SK-N-MC (cell line): ENCODE measurements around the gene OSER1.

ENCODE experiments used
- DNase-seq: peaks from one replicate; pipeline ENCODE4 v3.0.0-alpha.2; 2011; ENCODE audit warnings: low read depth, low spot score
- H3K27ac ChIP-seq: fragments of 200-600 bp; sonication (generic); 2 replicates; pipeline ENCODE4 v1.5.1; 2016; ENCODE audit warnings: mixed run types
- H3K36me3 ChIP-seq: fragments of 200-600 bp; sonication (generic); 2 replicates; pipeline ENCODE4 v1.6.1; 2017; ENCODE audit warnings: antibody characterized with exemption, low read length, mixed read lengths; ENCODE audit not compliant: insufficient read depth
- H3K4me3 ChIP-seq: fragments of 200-600 bp; sonication (generic); 2 replicates; pipeline ENCODE4 v1.5.1; 2016
- H3K9ac ChIP-seq: fragments of 200-600 bp; sonication (generic); 2 replicates; pipeline ENCODE4 v1.8.0; 2017; ENCODE audit warnings: mixed run types, mixed read lengths; ENCODE audit not compliant: insufficient read length
- H3K9me3 ChIP-seq: fragments of 200-600 bp; sonication (generic); 2 replicates; pipeline ENCODE4 v1.6.1; 2017; ENCODE audit warnings: low read depth, mild to moderate bottlenecking, antibody characterized with exemption, low read length, moderate library complexity, mixed read lengths
- EZH2 ChIP-seq: fragments of 200-600 bp; sonication (generic); IDR thresholded peaks from one replicate; pipeline ENCODE4 v1.6.1; 2017; ENCODE audit warnings: antibody characterized with exemption
- FOXP2 ChIP-seq: optimal IDR thresholded peaks from 2 replicates; pipeline ENCODE3; 2011; ENCODE audit warnings: mild to moderate bottlenecking, moderate library complexity; ENCODE audit not compliant: insufficient read depth; ENCODE audit errors: extremely low read length, control extremely low read depth
- POLR2AphosphoS5 ChIP-seq: IDR thresholded peaks from 2 replicates; pipeline ENCODE4 v1.6.1; 2012; ENCODE audit warnings: mild to moderate bottlenecking, low read depth, low read length, borderline replicate concordance

OSER1 gene

GRCh38 chr20:44187772-44188709, 22.5 kb downstream of the OSER1 start:
- Histone ChIP-seq H3K27ac (no peak overlapping the region), H3K36me3 (no peaks in the 10 kb centered on the region), H3K9me3 (no peaks in the 10 kb centered on the region), H3K4me3 (no peak overlapping the region), H3K9ac (no peak overlapping the region)
- DNase-seq: no peak
- TF ChIP-seq POLR2AphosphoS5 (no peak), FOXP2 (no peak), EZH2 (no peak)

GRCh38 chr20:44187054-44187771, 23.4 kb downstream of the OSER1 start, which contains the start of gene JPH2:
TSS of gene JPH2 (minus strand) at chr20:44187188. CDS start at chr20:44186705, 483 bp downstream.
- Histone ChIP-seq H3K27ac (no peak within 1 kb of the TSS), H3K4me3 (0 out of 2 replicates have a peak within 1 kb of the TSS, but pooled peaks have one; percentile 14), H3K36me3 (no peaks in the 10 kb centered on the region), H3K9ac (peak within 1 kb of the TSS; percentile 37), H3K9me3 (no peaks in the 10 kb centered on the region)
- TF ChIP-seq EZH2: no peak
- no peak for TF ChIP-seq POLR2AphosphoS5
- TF ChIP-seq FOXP2: no peak
- no peak for DNase-seq

- Histone ChIP-seq H3K27ac (no peak overlapping the region), H3K9ac (no peak overlapping the region), H3K36me3 (no peaks in the 10 kb centered on the region), H3K4me3 (0 out of 2 replicates have a peak overlapping the region, but pooled peaks have one; percentile 14), H3K9me3 (no peaks in the 10 kb centered on the region)
- TF ChIP-seq POLR2AphosphoS5 (no peak), EZH2 (no peak), FOXP2 (no peak)
- no peak for DNase-seq
These were observed 23.9 kb downstream of the OSER1 start for GRCh38 chr20:44186674-44187053.

- TF ChIP-seq EZH2 (no peak), FOXP2 (no peak), POLR2AphosphoS5 (no peak)
- no peak overlapping the region for H3K9ac ChIP-seq
- no peak overlapping the region for H3K27ac ChIP-seq
- no peak overlapping the region for H3K4me3 ChIP-seq
- H3K9me3 ChIP-seq: no peaks in the 10 kb centered on the region
- DNase-seq: no peak
- no peaks in the 10 kb centered on the region for H3K36me3 ChIP-seq
These were observed 24.4 kb downstream of the OSER1 start for GRCh38 chr20:44186201-44186600.

GRCh38 chr20:44185574-44185973, 25.0 kb downstream of the OSER1 start:
- H3K4me3 ChIP-seq: no peak overlapping the region
- no peak overlapping the region for H3K27ac ChIP-seq
- H3K9ac ChIP-seq: no peak overlapping the region
- H3K36me3 ChIP-seq: no peaks in the 10 kb centered on the region
- H3K9me3 ChIP-seq: no peaks in the 10 kb centered on the region
- TF ChIP-seq FOXP2: no peak
- no peak for DNase-seq

GRCh38 chr20:44183282-44183681, 27.3 kb downstream of the OSER1 start:
- Histone ChIP-seq H3K9ac (no peak overlapping the region), H3K9me3 (no peaks in the 10 kb centered on the region), H3K4me3 (no peak overlapping the region), H3K36me3 (no peaks in the 10 kb centered on the region), H3K27ac (no peak overlapping the region)
- DNase-seq: no peak
- TF ChIP-seq FOXP2 (no peak), POLR2AphosphoS5 (no peak), EZH2 (no peak)

- DNase-seq: no peak
- TF ChIP-seq FOXP2 (no peak), EZH2 (no peak), POLR2AphosphoS5 (no peak)
- no peaks in the 10 kb centered on the region for H3K9me3 ChIP-seq
- no peaks in the 10 kb centered on the region for H3K36me3 ChIP-seq
- no peak overlapping the region for H3K9ac ChIP-seq
- no peak overlapping the region for H3K4me3 ChIP-seq
- H3K27ac ChIP-seq: no peak overlapping the region
These were observed 27.7 kb downstream of the OSER1 start for GRCh38 chr20:44182863-44183262.

GRCh38 chr20:44182135-44182765, 28.3 kb downstream of the OSER1 start:
- Histone ChIP-seq H3K9ac (no peak overlapping the region), H3K4me3 (no peak overlapping the region), H3K27ac (no peak overlapping the region), H3K36me3 (no peaks in the 10 kb centered on the region), H3K9me3 (no peaks in the 10 kb centered on the region)
- no peak for DNase-seq
- TF ChIP-seq EZH2 (no peak), FOXP2 (no peak), POLR2AphosphoS5 (no peak)
